Endothelial cell of umbilical vein (primary cell): ENCODE results near the gene CANT1.

Experiments
- EZH2 ChIP-seq: IDR thresholded peaks from 2 replicates; pipeline ENCODE4 v1.6.1; 2012; ENCODE audit warnings: borderline replicate concordance, low read depth, mild to moderate bottlenecking, moderate library complexity, low read length, inconsistent platforms; ENCODE audit not compliant: severe bottlenecking
- FOS ChIP-seq: IDR thresholded peaks from 2 replicates; pipeline ENCODE4 v1.6.1; 2011; ENCODE audit warnings: mild to moderate bottlenecking, low read length, moderate library complexity, borderline replicate concordance; ENCODE audit not compliant: insufficient read depth
- JUN ChIP-seq: IDR thresholded peaks from 2 replicates; pipeline ENCODE4 v1.6.1; 2011; ENCODE audit warnings: borderline replicate concordance, low read depth; ENCODE audit not compliant: insufficient read length, insufficient read depth
- MYC ChIP-seq: IDR thresholded peaks from one replicate; pipeline ENCODE4 v1.6.1; 2011; ENCODE audit warnings: mild to moderate bottlenecking, low read depth, low read length
- POLR2A ChIP-seq: IDR thresholded peaks from 2 replicates; pipeline ENCODE4 v1.6.1; 2012; ENCODE audit warnings: low read depth, mild to moderate bottlenecking, control low read depth, low read length
- POLR2AphosphoS5 ChIP-seq: IDR thresholded peaks from 2 replicates; pipeline ENCODE4 v1.6.1; 2012; ENCODE audit warnings: low read depth, mild to moderate bottlenecking, control low read depth, low read length, moderate library complexity; ENCODE audit not compliant: insufficient read depth
- TF ChIP-seq, protein P1 (sequence below): IDR thresholded peaks from 2 replicates; pipeline ENCODE4 v1.6.1; 2011; ENCODE audit not compliant: insufficient read depth, insufficient read length
- TF ChIP-seq, protein P2 (sequence below), 2 donors: IDR thresholded peaks; 1 replicate in 1 of 2; 2 replicates in 1 of 2; pipeline ENCODE4 v1.5.1; 2011; ENCODE audit warnings: low read length in 2 of 2, mild to moderate bottlenecking in 2 of 2, moderate library complexity in 2 of 2, control low read depth in 1 of 2, inconsistent platforms in 1 of 2, low read depth in 1 of 2; ENCODE audit not compliant: insufficient read depth in 1 of 2; ENCODE audit errors: extremely low read depth in 1 of 2

DNA sequence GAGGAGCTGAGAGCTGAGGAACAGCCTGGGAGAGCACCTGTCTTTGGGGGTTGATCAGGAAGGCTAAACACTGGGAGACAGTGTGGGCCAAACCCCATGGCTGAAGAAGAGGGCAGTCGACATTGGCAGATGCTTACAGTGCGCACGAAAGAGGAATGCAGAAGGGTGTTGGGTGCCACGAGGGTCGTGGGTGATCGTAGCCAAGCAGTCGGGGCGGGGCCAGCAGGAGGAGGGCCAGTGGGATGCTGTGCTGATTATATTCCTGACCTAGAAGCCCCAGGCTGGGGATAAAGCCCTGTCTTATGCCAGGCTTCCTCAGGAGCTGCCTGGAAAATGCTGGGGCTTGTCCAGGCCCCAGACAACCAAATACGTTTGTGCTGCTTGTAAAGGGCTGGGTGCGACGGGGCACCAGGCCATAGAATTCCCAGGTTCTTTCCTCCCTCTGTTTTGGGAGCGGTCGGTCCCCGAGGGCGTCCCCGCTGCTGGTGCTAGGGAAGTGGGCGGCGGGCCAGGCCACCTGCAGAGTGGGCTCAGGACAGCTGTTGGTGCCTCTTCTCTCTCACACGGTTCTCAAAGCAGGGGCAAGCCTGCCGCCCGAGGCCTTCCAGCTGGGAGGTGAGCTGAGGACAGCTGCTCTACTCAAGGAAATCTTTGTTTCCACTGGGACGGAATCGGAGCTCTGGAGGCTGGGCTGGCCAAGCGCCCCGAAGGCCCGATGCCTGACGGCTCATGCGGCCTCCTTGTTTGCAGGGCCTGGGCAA, 24.4 kb upstream of the CANT1 start:
- TF ChIP-seq, protein P1, sequence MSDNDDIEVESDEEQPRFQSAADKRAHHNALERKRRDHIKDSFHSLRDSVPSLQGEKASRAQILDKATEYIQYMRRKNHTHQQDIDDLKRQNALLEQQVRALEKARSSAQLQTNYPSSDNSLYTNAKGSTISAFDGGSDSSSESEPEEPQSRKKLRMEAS = no peak
- TF ChIP-seq POLR2A (no peak), EZH2 (no peak), POLR2AphosphoS5 (no peak), MYC (no peak), JUN (no peak), FOS (no peak)
- TF ChIP-seq, protein P2, sequence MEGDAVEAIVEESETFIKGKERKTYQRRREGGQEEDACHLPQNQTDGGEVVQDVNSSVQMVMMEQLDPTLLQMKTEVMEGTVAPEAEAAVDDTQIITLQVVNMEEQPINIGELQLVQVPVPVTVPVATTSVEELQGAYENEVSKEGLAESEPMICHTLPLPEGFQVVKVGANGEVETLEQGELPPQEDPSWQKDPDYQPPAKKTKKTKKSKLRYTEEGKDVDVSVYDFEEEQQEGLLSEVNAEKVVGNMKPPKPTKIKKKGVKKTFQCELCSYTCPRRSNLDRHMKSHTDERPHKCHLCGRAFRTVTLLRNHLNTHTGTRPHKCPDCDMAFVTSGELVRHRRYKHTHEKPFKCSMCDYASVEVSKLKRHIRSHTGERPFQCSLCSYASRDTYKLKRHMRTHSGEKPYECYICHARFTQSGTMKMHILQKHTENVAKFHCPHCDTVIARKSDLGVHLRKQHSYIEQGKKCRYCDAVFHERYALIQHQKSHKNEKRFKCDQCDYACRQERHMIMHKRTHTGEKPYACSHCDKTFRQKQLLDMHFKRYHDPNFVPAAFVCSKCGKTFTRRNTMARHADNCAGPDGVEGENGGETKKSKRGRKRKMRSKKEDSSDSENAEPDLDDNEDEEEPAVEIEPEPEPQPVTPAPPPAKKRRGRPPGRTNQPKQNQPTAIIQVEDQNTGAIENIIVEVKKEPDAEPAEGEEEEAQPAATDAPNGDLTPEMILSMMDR (IDR thresholded peaks at IDR 0.05; ENCODE audit: extremely low read depth in 1 of 2, insufficient read depth in 1 of 2, low read depth in 1 of 2, low read length in 2 of 2) = no peak
